Thyroid gland (tissue), 4 donors: Measurements from ENCODE around the gene ST3GAL3.

Experiments used
- CTCF ChIP-seq, 6 experiments: fragments of 200-600 bp in 3 of 6; fragments of 450-650 bp in 3 of 6; sonication (generic) in 3 of 6; IDR thresholded peaks; one replicate each; pipeline ENCODE4 v1.5.1; 2016 to 2019; ENCODE audit warnings: antibody characterized with exemption in 6 of 6, mild to moderate bottlenecking in 2 of 6, inconsistent platforms in 1 of 6, moderate library complexity in 1 of 6
- POLR2A ChIP-seq, 2 donors: fragments of 450-650 bp; IDR thresholded peaks; one replicate each; pipeline ENCODE4 v1.6.1; 2017; ENCODE audit warnings: antibody characterized with exemption in 2 of 2, mild to moderate bottlenecking in 2 of 2, moderate library complexity in 1 of 2

- TF ChIP-seq CTCF (IDR thresholded peaks at IDR 0.05) (no peak), POLR2A (IDR thresholded peaks at IDR 0.05) (no peak)
Measured at GRCh38 chr1:43910343-43910742, 203.0 kb downstream of the ST3GAL3 start.
